Activated naive CD4-positive, alpha-beta T cell (primary cell): Measurements from ENCODE around the gene SNAI3.

Source experiments
- DNase-seq, 4 experiments: peaks; one replicate each; lab custom pipeline; 2025; lab: John Stamatoyannopoulos, UW

SNAI3 gene

DNA sequence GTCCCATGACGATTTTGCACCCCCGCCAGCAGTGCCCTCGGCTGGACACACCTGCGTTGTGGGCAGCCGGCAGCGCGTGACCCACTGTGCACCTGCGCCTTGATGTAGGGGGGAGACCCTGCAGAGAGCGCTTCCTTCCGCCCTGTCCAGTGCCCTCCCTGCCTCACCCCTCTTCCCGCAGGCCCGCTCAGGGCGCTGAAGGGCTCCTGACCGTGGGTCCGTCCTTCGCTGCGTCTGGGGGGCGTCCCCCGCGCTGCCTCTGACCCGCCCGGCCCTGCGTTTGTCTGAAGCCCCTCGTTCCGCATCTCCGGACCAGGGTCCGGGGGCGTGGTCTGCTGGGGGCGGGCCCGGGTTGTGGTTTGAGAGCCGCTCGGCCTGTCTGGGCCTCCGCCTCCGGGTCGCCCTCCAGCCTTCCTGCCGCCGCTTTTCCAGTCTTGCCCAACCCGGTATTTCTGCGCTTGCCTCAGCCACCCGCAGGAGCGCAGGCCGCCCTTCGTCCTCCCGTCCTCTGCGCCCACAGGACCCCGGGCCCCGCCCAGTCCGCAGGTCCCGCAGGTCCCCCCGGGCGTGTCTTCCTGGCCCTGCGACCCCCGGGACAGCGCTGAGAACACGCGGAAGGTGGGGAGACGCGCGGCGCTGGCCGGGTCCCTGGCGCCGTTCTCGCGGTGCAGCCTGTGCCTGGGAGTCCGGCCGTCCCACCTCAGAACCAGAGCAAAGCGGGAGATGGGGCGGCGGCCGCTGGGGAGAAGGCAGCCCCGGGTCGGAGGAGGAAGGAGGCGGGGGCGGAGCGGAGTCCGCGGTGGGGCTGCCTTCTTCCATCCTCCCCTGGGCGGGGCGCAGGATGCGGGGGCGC lies 51.9 kb downstream of the SNAI3 start:
- peak in 1 of 4 experiments; percentile 29 for DNase-seq

DNA sequence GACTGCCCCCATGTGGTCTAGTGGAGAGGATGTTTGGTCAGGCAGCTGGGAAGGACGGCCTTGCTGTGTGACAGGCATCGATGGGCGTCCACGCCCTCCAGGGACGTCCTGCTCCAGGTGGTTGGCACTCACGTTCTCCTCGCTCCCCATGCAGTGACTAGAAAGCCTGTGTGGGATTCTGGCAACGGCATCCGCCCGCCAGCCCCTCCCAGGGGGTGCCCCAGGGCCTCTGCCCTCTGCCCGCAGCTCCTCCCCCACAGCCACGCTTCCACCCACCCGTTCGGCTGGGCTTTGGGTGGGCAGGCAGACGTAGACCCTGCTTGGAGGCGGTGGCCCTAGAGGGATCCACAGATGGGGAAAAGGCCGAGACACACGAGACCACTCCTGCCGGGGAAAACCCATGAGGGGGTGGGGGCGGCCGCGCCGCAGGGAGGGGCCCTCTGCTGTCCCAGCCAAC lies 52.6 kb downstream of the SNAI3 start:
- DNase-seq: peak in 1 of 4 experiments; percentile 26

DNA sequence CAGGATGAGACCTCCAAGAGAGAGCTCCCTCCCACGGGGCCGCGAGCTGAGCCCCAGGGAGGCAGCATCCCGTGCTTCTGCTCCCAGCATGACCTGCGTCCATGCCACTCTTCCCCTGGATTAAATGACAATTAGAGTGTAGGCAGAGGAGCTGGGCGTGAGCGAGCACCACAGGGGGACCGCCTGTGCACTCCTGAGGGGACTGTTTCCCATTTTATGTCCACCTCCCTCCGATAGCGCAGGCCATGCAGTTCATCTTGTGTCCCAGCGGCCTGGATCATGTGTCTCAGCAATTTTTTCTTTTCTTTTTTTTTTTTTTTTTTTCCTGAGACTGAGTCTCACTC lies 53.7 kb downstream of the SNAI3 start:
- DNase-seq: no peak

DNA sequence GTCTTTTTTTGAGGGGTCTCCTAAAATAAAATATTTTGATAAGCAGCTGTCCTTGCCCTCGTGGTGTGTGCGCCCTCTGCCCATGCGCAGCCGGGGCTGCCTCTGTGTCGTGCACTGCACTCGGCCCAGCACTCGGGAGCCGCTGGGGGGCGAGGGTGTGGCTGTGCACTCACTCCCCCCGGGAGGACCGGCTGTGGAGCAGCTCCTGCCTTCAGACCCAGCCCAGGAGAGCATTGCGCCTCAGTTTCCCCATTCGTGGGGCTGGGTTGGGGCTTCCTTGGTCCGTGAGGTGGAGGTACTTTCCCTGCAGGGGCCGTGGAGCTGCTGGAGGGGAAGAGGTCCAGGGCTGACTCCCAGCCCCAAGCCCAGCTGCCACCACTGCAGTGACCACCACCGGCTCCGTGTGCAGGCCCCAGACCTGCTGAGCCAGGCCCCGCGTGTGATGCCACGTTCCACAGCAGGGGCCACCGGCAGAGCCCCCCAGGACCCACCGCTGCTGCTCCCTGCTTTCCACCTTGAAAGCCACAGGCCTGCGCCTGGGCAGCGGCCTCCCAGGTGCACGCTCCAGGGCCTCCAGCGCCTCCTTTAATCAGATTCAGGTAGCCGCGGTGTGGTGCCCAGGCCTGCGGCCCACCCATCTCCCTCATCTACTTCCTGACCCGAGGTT lies 54.3 kb downstream of the SNAI3 start:
- DNase-seq: no peak

DNA sequence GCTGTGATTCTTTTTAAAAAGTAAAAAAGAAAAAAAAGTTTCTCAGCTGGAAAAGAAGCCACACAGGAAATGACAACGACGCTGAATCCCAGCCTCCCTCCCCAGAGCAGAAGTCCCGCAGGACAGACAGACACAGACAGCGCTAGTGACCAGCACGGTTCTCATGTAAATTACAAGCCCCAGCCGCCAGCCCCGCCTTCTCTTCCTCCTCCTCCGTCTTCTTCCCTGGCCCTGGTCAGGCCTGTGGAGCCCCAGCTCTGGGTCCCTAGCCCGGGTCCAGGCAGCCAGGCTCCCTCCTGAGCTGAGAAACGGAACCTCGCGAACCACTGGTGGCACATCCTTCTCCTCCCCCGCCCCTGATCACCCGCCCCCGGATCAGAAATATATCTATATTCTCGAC lies 54.9 kb downstream of the SNAI3 start:
- DNase-seq: no peak

DNA sequence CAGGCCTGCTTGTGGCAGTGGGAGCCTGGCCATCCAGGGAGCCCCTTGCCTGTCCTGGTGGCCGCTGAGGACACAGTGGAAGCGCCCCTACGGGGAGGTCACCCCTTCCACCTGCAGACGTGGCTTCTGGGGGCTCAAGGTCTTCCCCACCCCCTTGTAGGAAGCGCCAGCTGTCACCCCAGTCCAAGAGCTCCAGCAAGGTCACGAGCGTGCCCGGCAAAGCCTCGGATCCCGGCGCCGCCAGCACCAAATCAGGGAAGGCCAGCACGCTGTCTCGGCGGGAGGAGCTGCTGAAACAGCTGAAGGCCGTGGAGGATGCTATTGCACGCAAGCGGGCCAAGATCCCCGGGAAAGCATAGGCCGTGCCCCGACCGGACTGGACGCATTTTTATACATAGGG lies 55.4 kb downstream of the SNAI3 start:
- DNase-seq: no peak

DNA sequence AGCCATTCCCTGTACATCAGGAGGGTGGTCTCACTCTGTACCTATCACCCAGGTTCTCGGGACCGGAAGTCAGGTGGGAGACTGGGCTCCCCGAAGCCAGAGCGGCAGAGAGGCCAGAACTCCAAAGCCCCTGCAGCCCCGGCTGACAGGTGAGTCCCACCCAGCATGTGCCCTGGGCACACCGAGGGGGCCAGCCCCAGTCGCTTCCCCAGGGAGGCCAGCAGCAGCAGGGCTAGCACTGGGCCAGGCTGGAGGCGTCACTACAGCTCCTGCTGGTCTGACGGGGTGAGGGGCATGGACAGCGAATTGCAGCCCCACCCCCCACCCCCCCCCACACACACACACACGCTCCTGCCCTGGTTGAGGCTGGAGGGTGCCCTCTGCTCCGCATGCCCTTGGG lies 55.9 kb downstream of the SNAI3 start:
- no peak for DNase-seq

DNA sequence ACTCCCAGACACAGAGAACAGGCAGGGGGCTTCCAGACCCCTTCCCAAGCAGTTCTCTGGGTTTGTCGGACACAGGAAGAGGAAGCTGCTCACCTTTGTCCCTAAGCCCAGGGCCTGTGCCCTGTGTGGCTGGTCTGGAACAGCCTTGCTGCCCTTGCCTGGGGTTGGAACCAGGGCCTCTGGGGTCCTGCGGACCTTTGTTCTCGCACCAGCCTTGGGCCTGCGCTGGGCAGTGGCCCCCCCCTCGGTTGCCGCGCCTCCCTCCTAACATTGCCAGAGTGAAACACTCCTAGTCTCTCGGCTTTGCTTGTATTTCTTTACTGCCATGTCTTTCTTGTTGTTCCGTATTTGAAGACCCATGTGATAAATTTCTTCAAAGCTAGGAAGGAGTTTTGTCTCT lies 56.5 kb downstream of the SNAI3 start:
- no peak for DNase-seq

DNA sequence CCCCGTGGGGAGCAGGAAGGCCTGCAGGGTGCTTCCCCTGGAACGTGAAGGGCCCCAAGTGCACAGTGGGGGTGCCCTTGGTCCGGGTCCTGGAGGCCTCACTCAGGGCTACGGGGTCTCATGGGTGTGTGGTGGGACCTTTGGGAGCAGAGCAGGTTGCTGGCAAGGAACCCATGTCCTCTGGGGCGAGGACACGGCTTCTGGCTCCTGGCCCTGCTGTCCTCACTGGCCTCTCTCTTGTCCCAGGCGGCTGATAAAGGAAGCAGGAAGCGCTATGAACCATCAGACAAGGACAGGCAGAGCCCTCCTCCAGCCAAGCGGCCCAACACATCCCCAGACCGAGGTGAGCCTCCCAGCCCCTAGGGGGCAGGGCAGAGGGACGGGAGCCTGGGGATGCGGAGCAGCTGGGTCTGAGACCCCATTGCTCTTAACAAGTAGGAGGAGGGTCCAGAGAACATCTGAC lies 57.8 kb downstream of the SNAI3 start:
- no peak for DNase-seq
